Measurements from ENCODE around the gene SLIT1.
"Not testable (repeated sequence)": the region's sequence is repeated elsewhere in the genome, so short reads cannot be mapped to it uniquely, and the experiment has no call there.

Gene SLIT1

DNA sequence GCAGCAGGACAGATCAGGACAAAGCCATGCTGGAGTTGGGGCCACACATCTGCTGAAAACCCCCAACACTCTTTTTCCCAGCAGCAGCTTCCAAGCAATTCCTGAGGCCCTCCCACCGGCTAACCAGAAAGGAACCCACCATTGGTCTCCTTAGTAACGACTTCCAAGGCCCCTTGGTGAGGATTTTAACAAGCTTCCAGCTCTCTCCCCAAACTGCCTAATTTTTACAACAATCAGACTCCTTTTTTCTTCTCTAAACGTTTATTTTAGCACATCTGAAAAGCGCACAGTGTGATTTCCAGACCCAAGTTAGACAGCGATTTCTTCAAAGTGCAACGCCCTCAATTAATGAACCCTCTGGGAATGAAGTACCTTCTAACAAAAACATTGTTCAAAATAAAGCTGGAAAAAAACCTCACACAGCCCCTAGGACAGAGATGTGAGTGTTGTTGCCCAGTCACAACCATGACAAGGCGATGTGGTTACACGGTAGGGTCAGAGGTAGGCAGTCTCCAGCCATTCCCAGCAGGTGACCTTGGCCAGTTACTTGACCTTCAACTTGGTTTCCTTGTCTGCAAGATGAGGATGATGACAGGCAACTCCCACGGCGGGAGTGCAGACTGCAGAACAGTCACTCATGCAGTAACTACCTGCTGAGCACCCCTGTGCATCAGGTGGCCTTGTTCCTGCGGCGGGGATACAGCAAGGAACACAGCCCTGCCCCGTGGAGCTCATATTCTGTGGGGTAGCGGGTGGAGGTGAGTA, 82.3 kb downstream of the SLIT1 start:
- DNase-seq = no peak

DNA sequence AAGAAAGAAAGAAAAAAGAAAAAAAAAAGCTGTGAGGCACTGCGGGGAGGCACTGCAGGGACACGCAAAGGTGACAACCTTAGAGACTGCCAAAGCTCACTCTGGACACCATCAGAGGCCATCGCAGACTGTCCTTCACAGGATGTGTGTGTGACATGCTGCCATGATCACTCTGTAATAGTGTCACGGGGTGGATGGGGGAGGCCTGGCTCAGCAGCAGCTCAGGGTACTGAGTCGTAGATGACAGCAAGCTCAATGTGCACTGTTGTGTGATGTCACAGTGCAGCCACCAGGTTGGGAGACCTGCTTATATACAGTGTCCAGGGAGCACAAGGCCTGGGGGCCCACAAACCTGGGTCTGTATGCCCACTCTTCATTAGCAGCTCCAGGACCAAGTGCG, 83.3 kb downstream of the SLIT1 start:
- no peak for DNase-seq

DNA sequence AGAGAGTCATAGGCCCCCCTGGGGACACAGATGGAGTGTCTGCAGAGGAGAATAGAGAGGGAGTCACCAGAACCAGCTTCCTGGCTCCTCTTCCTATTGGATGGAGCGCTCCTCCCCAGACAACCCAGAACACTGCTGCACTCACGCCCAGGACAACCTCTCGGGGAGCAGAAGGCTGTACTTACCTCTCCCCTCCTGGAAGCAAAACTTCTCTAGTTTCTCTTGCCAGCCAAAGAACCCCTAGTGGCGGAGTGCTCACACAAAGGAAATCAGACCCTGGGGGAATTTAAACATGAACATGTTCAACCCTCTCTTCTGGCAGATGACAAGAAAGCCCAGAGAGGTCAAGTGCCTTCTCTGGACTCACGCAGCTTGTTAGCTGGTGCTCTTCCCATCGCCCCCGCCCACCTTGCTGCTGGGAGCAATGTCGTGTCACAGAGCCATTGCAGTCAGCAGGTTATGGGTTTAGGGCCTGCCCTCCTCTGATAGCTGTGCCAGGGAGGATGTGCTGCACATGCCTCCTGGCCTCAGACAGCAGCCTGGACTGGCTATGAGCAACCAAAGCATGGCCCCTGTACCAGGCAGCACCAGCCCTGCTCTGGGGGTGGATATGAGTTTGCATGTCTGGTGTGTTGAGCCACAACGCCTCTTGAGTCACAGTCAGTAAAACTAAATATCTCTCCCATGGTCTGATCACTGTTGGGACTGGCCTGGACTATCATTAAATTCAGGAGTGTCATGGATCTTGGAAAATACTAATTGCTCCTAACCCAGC, 84.4 kb downstream of the SLIT1 start:
- DNase-seq = no peak

DNA sequence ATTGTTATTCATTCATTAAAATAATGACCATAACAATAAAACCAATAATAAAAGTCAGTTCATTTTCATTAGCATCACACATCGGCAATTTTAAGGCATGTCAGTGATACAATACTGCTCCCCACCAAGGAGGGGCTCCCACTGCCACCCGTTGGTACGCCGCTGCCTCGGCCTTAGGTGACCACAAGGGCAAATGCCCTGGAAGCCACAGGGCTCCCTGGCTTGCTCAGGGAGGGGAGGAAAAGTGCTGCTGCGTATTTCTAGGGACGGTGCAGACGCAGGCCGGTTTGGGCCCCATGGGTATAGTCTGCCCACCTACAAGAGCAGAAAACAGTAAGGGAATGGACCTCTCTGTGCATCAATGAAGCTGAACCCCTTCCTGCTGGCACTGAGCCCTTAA, 85.1 kb downstream of the SLIT1 start:
- no peak for DNase-seq

DNA sequence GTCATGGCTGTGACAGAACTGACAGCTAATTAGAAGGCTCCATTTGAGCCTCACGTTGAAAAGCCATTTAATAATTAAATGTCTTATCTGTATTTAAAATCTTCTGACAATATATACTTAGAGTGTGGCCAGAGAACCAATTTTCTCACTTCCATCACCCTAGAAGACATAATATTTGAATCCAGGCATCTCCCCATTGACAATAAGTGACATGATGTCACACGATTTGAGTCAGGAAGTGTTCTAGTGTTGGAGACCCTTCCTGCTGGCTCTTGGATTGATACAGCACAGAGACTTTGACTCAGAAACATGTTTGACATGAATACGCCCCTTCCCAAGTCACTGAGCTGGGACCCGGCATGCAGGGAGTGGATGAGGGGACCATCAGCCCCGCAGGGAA, 85.9 kb downstream of the SLIT1 start:
- no peak for DNase-seq

- no peak for DNase-seq
Measured at GRCh38 chr10:97099089-97099488, 86.7 kb downstream of the SLIT1 start.

- no peak for DNase-seq
Measured at GRCh38 chr10:97097084-97097433, 88.7 kb downstream of the SLIT1 start.

DNA sequence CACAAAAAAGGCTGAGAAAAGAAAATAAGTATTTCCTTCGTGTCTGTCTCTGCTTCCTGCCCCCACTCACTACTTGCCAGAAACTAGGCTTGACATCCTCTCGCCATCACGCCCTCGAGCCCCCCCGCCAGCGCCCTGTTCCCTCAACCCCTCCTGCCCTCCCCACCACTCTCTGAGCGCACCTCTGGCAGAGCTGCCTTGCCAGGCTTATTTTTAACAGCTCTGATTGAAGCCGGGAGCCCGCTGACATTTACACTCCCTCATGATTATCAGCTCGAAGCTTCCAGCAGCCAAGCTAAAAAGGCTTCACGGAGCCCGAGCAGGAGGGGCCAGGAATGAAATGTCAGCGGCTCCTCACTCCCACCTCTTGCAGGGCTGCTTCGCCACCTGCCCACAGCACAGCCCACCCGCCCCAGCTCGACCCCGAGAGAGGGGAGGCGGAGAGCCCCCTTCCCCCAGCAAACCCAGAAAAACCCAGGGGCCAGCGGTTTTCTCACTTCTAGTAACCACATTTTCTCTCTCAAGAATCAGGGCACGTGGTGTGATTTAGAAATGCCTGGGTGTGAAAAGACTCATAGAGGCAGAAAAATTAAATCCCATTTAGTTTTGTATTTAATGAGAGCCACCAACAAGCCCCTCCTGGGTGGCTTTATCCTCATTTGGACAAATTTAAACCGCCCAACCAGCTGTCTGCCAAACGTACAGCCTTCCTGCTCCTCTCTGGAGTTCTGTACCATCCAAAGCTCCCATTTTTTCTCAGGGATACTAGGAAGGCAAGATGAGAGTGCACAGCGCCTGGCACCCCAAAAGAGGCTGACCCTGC, 89.3 kb downstream of the SLIT1 start:
- DNase-seq = no peak

- no peak for DNase-seq
Measured at GRCh38 chr10:97095701-97096260, 90.0 kb downstream of the SLIT1 start.

DNA sequence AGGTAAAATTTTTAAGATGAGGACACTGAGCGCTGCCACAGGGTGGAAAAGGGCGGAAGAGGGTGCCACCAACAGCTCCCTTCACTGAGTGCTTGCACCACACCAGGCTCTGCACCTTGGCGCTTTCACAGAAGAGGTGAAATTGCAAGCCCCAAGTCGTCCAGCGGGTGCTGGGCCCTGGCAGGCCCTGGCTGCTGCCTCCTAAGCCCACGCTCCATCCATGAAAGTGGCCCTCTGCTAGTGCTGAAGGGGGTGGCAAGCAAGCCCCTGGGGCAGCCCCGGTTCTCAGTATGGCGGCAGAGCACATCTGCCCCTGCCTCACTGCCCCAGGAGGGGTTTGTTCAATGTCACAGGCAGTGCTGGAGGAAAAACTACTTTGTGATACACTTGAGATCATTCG, 95.1 kb downstream of the SLIT1 start:
- DNase-seq = no peak

DNA sequence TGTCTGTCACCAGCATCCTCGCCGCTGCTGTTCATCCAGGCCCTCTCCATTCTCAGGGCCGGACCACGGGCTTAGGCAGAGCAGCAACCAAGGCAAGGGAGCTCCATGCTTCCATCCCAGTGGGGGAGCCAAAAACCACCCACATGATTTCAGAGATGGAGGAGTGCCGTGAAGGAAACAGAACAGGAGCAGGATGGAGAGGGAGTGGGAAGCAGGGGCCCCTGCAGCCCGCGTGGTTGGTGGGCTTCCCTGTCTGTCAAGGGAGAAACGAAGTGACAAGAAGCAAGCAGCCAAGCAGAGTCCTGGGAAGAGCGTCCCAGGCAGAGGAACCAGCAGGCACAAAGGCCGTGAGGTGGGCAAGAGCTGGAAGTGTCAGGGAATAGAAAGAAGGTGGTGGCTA, 95.7 kb downstream of the SLIT1 start:
- no peak for DNase-seq

DNA sequence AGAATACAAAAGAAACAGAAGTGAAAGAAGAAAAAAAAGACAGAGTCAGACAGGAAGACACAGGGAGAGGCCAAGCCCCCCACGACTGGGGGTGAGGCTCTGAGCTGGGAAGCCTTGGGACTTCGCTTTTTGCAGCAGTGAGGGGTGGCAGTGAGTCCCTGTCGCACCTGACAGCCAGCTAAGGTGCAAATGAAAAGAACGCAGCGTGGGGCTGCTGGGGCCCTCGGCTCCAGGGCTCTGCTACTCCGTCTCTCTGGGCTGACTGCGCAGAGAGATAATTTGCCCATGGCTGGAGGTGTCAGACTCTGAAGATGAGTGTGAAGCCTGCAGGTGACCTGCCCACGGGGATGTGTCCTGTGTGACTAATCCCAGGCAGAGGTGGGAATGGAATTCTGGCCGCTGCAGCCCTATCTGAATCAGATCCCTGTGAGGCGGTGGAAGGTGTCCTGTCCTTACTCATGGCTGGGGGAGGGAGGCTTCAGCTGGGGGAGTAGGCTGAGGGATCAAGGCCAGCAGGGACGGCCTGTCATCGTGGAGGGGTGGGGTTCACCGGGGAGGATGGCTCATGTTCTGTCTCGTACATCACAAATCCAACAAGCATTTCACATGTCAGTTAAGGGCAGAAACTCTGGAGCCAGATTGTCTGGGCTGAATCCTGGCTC, 96.4 kb downstream of the SLIT1 start:
- DNase-seq = no peak

DNA sequence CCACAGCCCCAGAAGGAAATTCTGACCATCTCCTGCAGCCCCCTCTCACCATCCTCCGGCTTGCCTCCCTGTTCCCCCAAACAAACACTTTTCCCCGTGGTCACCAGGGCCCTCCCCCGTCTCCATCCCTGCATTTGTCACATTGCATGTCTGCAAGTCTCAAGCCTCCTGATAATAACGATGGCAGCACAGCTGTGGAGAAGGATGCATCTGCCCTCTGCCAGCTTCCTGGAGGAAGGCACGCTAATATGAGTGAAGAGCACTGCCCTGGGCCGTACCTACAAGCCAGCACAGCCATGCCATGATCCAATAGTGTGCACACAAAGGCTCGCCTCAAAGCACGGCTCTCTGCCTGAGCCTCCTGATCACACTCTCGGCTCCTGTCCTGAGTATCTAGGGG, 98.5 kb downstream of the SLIT1 start:
- no peak for DNase-seq

GRCh38 chr10:97086530-97086929, 99.2 kb downstream of the SLIT1 start:
- DNase-seq = no peak

- DNase-seq = no peak
Measured at GRCh38 chr10:97083228-97083829, 102.4 kb downstream of the SLIT1 start.

- not testable (repeated sequence) for DNase-seq
Measured at GRCh38 chr10:97082575-97082974, 103.2 kb downstream of the SLIT1 start.

GRCh38 chr10:97081621-97082235, 104.0 kb downstream of the SLIT1 start:
- DNase-seq = peak; percentile 85

- DNase-seq = no peak
Measured at GRCh38 chr10:97080051-97080776, 105.5 kb downstream of the SLIT1 start.

GRCh38 chr10:97079448-97079847, 106.3 kb downstream of the SLIT1 start:
- DNase-seq = no peak

DNA sequence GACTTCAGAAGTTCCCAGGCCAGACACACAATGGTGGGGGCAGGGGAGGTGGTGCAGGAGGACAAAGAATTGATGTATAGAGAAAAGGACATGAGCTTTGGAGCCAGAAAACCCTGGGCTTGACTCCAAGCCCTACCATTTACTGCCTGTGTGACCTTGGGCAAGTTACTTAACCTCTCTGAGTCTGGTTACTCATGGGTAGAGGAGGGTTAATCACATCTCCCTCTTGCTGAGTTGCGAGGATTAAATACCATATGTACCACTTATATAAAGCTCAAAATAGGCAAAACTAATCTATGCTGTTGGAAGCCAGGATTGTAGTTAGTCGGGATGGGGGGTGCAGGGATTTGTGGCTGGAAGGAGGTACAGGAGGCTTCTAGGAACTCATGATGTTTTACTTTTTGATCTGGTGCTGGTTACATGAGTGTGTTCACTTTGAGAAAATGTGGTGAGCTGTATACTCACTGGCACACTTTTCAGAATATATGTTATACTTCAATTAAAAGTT, 106.8 kb downstream of the SLIT1 start:
- DNase-seq = no peak
